H9 (cell line): ENCODE data around the gene PSMD6. TPM values are rescaled to one million over a fixed set of nuclear protein-coding genes. Genes with fewer than 3 reads are reported as not detected.
A peak's percentile ranks its signal among the peaks of the same experiment; 100 is the strongest.

Experiments used
- DNase-seq: peaks from one replicate; pipeline ENCODE4 v3.0.0-alpha.2; 2017
- H2AFZ ChIP-seq: one replicate; pipeline ENCODE4 v1.6.1; 2013; ENCODE audit warnings: mild to moderate bottlenecking, low read length, control low read depth, moderate library complexity
- H2AK5ac ChIP-seq: 2 replicates; pipeline ENCODE4 v1.6.1; 2013; ENCODE audit warnings: low read length, control low read depth, mixed read lengths; ENCODE audit not compliant: insufficient read length
- H2BK120ac ChIP-seq: one replicate; pipeline ENCODE4 v1.6.1; 2013; ENCODE audit warnings: low read depth, mild to moderate bottlenecking, low read length, control low read depth, inconsistent platforms; ENCODE audit not compliant: poor library complexity, severe bottlenecking
- H2BK12ac ChIP-seq: 2 replicates; pipeline ENCODE4 v1.6.1; 2013; ENCODE audit warnings: low read length, control low read depth, mixed read lengths, low read depth; ENCODE audit not compliant: insufficient read length
- H2BK15ac ChIP-seq: 2 replicates; pipeline ENCODE4 v1.6.1; 2013; ENCODE audit warnings: low read depth, low read length, control low read depth
- H2BK20ac ChIP-seq: one replicate; pipeline ENCODE4 v1.6.1; 2013; ENCODE audit warnings: low read depth, mild to moderate bottlenecking, low read length, control low read depth, inconsistent platforms; ENCODE audit not compliant: poor library complexity, severe bottlenecking
- H2BK5ac ChIP-seq: 2 replicates; pipeline ENCODE4 v1.6.1; 2013; ENCODE audit warnings: low read length, control low read depth, mixed read lengths; ENCODE audit not compliant: insufficient read length
- H3K14ac ChIP-seq: 2 replicates; pipeline ENCODE4 v1.6.1; 2013; ENCODE audit warnings: low read length, control low read depth; ENCODE audit not compliant: insufficient read depth
- H3K18ac ChIP-seq: 2 replicates; pipeline ENCODE4 v1.6.1; 2013; ENCODE audit warnings: low read depth, mild to moderate bottlenecking, mixed read lengths, low read length, control low read depth; ENCODE audit not compliant: insufficient read length
- H3K23ac ChIP-seq: 2 replicates; pipeline ENCODE4 v1.6.1; 2013; ENCODE audit warnings: low read length, control low read depth, mixed read lengths, low read depth; ENCODE audit not compliant: insufficient read length
- H3K23me2 ChIP-seq: 2 replicates; pipeline ENCODE4 v1.6.1; 2013; ENCODE audit warnings: low read depth, mild to moderate bottlenecking, mixed read lengths, low read length, control low read depth; ENCODE audit not compliant: insufficient read length, poor library complexity, severe bottlenecking
- H3K27ac ChIP-seq: 2 replicates; pipeline ENCODE4 v1.5.1; 2013; ENCODE audit warnings: low read length, control low read depth, mixed read lengths, low read depth; ENCODE audit not compliant: insufficient read length
- H3K27me3 ChIP-seq: 2 replicates; pipeline ENCODE4 v1.6.1; 2013; ENCODE audit warnings: low read length, control low read depth, inconsistent platforms; ENCODE audit not compliant: insufficient read depth
- H3K4ac ChIP-seq: 2 replicates; pipeline ENCODE4 v1.6.1; 2013; ENCODE audit warnings: low read depth, mild to moderate bottlenecking, control low read depth, inconsistent platforms, low read length, moderate library complexity
- H3K4me1 ChIP-seq: 2 replicates; pipeline ENCODE4 v1.6.1; 2013; ENCODE audit warnings: low read length, control low read depth, inconsistent platforms; ENCODE audit not compliant: insufficient read depth
- H3K4me2 ChIP-seq: 2 replicates; pipeline ENCODE4 v1.6.1; 2013; ENCODE audit warnings: low read length, control low read depth, mixed read lengths; ENCODE audit not compliant: insufficient read length, insufficient read depth
- H3K56ac ChIP-seq: 2 replicates; pipeline ENCODE4 v1.6.1; 2013; ENCODE audit warnings: low read depth, mild to moderate bottlenecking, mixed read lengths, low read length, control low read depth; ENCODE audit not compliant: insufficient read length
- H3K79me1 ChIP-seq: 2 replicates; pipeline ENCODE4 v1.6.1; 2013; ENCODE audit warnings: low read depth, mild to moderate bottlenecking, moderate library complexity, low read length, control low read depth, inconsistent platforms; ENCODE audit not compliant: insufficient read depth, poor library complexity, severe bottlenecking
- H3K79me2 ChIP-seq: 2 replicates; pipeline ENCODE4 v1.6.1; 2013; ENCODE audit warnings: low read length, control low read depth, inconsistent platforms; ENCODE audit not compliant: insufficient read depth
- H3K9ac ChIP-seq: 2 replicates; pipeline ENCODE4 v1.6.1; 2013; ENCODE audit warnings: low read length, control low read depth, mixed read lengths; ENCODE audit not compliant: insufficient read length; ENCODE audit errors: extremely low read depth
- H3K9me3 ChIP-seq: one replicate; pipeline ENCODE4 v1.6.1; 2013; ENCODE audit warnings: low read depth, low read length, inconsistent platforms; ENCODE audit not compliant: control insufficient read depth
- H3T11ph ChIP-seq: one replicate; pipeline ENCODE4 v1.6.1; 2013; ENCODE audit warnings: mild to moderate bottlenecking, low read length, control low read depth, inconsistent platforms
- H4K20me1 ChIP-seq: one replicate; pipeline ENCODE4 v1.6.1; 2013; ENCODE audit not compliant: control insufficient read depth, insufficient read length, insufficient read depth
- H4K5ac ChIP-seq: 2 replicates; pipeline ENCODE4 v1.6.1; 2013; ENCODE audit warnings: low read depth, mild to moderate bottlenecking, mixed read lengths, low read length, control low read depth; ENCODE audit not compliant: insufficient read length
- H4K8ac ChIP-seq: replicated peaks from 2 replicates; pipeline ENCODE4 v1.6.1; 2013; ENCODE audit warnings: low read length, control low read depth, mixed read lengths, low read depth; ENCODE audit not compliant: insufficient read length
- H4K91ac ChIP-seq: 2 replicates; pipeline ENCODE4 v1.6.1; 2013; ENCODE audit warnings: low read depth, mild to moderate bottlenecking, moderate library complexity, mixed read lengths, low read length, control low read depth; ENCODE audit not compliant: insufficient read length
- H3K27ac Mint-ChIP-seq, 3 experiments: 2 replicates in 2 of 3; 3 replicates in 1 of 3; pipeline ENCODE4 v1.8.0; 2020 to 2021; ENCODE audit warnings: mixed read lengths in 3 of 3, mild to moderate bottlenecking in 1 of 3, moderate library complexity in 1 of 3
- H3K27me3 Mint-ChIP-seq: 2 replicates; pipeline ENCODE4 v1.8.0; 2021; ENCODE audit warnings: low read depth, mild to moderate bottlenecking, moderate library complexity, mixed read lengths
- H3K36me3 Mint-ChIP-seq, 3 experiments: 2 replicates in 2 of 3; 3 replicates in 1 of 3; pipeline ENCODE4 v1.8.0; 2020 to 2021; ENCODE audit warnings: low read depth in 3 of 3, mixed read lengths in 3 of 3; ENCODE audit not compliant: insufficient read depth in 1 of 3
- H3K4me1 Mint-ChIP-seq, 2 experiments: 2 replicates each; pipeline ENCODE4 v1.8.0; 2020; ENCODE audit warnings: mixed read lengths in 2 of 2
- H3K4me3 Mint-ChIP-seq, 2 experiments: 2 replicates in 1 of 2; 3 replicates in 1 of 2; pipeline ENCODE4 v1.8.0; 2020 to 2021; ENCODE audit warnings: mild to moderate bottlenecking in 2 of 2, mixed read lengths in 2 of 2, moderate library complexity in 1 of 2
- H3K9me3 Mint-ChIP-seq, 2 experiments: 2 replicates in 1 of 2; 3 replicates in 1 of 2; pipeline ENCODE4 v1.8.0; 2020; ENCODE audit warnings: mild to moderate bottlenecking in 2 of 2, mixed read lengths in 2 of 2, moderate library complexity in 1 of 2
- WGBS: extraction: QIAGEN DNeasy Blood & Tissue Kit; methylation state at CpG from one replicate; pipeline ENCODE4 v1.1.7; 2013; ENCODE audit warnings: missing lambda C conversion rate, low lambda C conversion rate, mixed read lengths; ENCODE audit not compliant: insufficient read length; ENCODE audit errors: extremely low coverage; 5-methylcytosine and 5-hydroxymethylcytosine counted together
- total RNA-seq: library from RNA; stranded (reverse); gene quantifications from 2 replicates; pipeline ENCODE4 v1.2.1, GENCODE V29; 2021
- TF ChIP-seq, protein P1 (sequence below): fragments of 200-600 bp; sonication (generic); conservative IDR thresholded peaks from 3 replicates; pipeline ENCODE4 v1.8.0; 2021; ENCODE audit warnings: antibody characterized with exemption, mild to moderate bottlenecking

Gene PSMD6
- total RNA-seq, 1 experiment from 2014 or later, result 112 TPM

DNA sequence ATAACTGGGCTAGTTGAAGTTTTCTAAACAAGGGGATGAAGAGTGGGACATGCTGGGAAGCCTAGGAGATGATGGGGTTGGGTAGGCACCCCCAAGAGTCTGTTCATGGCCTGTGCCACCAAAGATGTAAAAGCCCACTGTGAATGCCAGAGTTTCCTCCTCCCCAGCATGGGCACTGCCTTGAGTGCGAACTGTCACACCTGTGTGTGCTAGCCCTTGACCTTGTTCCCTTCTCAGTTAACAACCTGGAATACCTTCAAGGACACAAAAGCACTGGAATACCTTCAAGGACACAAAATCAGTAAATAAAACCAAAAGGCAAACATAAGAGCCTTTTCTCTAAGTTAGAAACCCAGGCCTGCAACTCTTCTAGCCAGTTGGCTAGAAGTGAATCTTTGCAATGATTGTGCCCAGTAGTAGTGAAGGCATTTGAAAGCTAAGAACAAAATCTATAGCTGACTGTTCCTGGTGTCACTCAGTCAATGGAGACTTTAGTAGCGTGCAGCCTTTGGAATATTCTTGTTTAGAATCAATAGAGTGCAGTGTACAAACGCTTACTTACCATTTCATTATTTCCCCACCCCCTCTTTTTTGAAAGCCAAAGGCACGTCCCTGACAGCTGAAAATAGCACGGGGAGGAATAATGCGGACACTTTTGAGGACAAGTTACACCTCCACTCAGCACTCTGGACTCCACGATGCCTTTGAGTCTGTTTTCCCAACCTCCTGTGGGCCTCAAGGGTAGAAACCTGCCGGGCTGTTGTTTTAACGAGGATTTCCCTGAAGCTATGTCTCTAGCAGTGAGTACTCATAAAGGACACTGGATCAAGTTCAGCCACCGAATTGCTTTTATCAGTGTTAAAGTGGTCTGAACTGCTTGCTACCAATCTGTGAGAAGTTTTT lies 24.2 kb downstream of the PSMD6 start:
- no peaks in the 10 kb centered on the region for H3K9me3 Mint-ChIP-seq
- Histone ChIP-seq H3K23ac (no peak overlapping the region), H4K8ac (no peak overlapping the region), H3K4me1 (no peaks in the 10 kb centered on the region; the same call in 1 of the 2 replicates), H3K4me2 (no peak overlapping the region), H3K79me2 (no peaks in the 10 kb centered on the region), H3K27ac (no peak overlapping the region), H2AK5ac (no peak overlapping the region), H2BK20ac (no peak overlapping the region), H3K9ac (no peak overlapping the region), H4K5ac (no peak overlapping the region), H3K4ac (no peak overlapping the region), H3T11ph (no peak overlapping the region), H3K79me1 (no peaks in the 10 kb centered on the region), H2BK5ac (no peak overlapping the region), H3K27me3 (no peaks in the 10 kb centered on the region), H2BK120ac (no peak overlapping the region), H4K20me1 (no peaks in the 10 kb centered on the region), H3K23me2 (no peaks in the 10 kb centered on the region), H3K56ac (no peak overlapping the region), H4K91ac (no peak overlapping the region), H3K14ac (no peak overlapping the region), H3K18ac (no peak overlapping the region), H3K9me3 (no peaks in the 10 kb centered on the region), H2BK12ac (no peak overlapping the region), H2AFZ (no peak overlapping the region), H2BK15ac (no peak overlapping the region)
- TF ChIP-seq, protein P1, sequence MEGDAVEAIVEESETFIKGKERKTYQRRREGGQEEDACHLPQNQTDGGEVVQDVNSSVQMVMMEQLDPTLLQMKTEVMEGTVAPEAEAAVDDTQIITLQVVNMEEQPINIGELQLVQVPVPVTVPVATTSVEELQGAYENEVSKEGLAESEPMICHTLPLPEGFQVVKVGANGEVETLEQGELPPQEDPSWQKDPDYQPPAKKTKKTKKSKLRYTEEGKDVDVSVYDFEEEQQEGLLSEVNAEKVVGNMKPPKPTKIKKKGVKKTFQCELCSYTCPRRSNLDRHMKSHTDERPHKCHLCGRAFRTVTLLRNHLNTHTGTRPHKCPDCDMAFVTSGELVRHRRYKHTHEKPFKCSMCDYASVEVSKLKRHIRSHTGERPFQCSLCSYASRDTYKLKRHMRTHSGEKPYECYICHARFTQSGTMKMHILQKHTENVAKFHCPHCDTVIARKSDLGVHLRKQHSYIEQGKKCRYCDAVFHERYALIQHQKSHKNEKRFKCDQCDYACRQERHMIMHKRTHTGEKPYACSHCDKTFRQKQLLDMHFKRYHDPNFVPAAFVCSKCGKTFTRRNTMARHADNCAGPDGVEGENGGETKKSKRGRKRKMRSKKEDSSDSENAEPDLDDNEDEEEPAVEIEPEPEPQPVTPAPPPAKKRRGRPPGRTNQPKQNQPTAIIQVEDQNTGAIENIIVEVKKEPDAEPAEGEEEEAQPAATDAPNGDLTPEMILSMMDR, result no peak
- H3K4me1 Mint-ChIP-seq, result peaks cover 20 to 29% of the 10 kb centered on the region in 2 experiments
- H3K27ac Mint-ChIP-seq, result peak overlapping the region; percentile 42 to 83 (median 59); a peak in 5 of 7 replicates
- H3K36me3 Mint-ChIP-seq, result peaks cover 19 to 36% (median 19%) of the 10 kb centered on the region in 3 experiments; a peak in 6 of 7 replicates
- WGBS, result no CpG with 5 or more reads among the region's 10 CpGs
- H3K4me3 Mint-ChIP-seq, result no peak overlapping the region
- no peak for DNase-seq
- no peaks in the 10 kb centered on the region for H3K27me3 Mint-ChIP-seq
